Gastroesophageal sphincter (tissue), 3 donors: ENCODE measurements around the gene CHD5.

Experiments
- EP300 ChIP-seq: sonication (generic); formaldehyde crosslinking; IDR thresholded peaks from one replicate; pipeline ENCODE4 v1.6.1; 2017; ENCODE audit warnings: antibody characterized with exemption, mild to moderate bottlenecking
- POLR2A ChIP-seq, 2 donors: fragments of 450-650 bp; IDR thresholded peaks; one replicate each; pipeline ENCODE4 v1.6.1; 2017; ENCODE audit warnings: antibody characterized with exemption in 2 of 2, mild to moderate bottlenecking in 2 of 2, moderate library complexity in 1 of 2
- POLR2AphosphoS5 ChIP-seq: sonication (generic); formaldehyde crosslinking; IDR thresholded peaks from one replicate; pipeline ENCODE4 v1.6.1; 2017; ENCODE audit warnings: antibody characterized with exemption
- TF ChIP-seq, protein P1 (sequence below), 4 experiments: fragments of 200-600 bp in 2 of 4; fragments of 450-650 bp in 2 of 4; sonication (generic) in 1 of 4; IDR thresholded peaks; one replicate each; pipeline ENCODE4 v1.5.1; 2017 to 2019; ENCODE audit warnings: antibody characterized with exemption in 4 of 4, mild to moderate bottlenecking in 2 of 4, moderate library complexity in 2 of 4

DNA sequence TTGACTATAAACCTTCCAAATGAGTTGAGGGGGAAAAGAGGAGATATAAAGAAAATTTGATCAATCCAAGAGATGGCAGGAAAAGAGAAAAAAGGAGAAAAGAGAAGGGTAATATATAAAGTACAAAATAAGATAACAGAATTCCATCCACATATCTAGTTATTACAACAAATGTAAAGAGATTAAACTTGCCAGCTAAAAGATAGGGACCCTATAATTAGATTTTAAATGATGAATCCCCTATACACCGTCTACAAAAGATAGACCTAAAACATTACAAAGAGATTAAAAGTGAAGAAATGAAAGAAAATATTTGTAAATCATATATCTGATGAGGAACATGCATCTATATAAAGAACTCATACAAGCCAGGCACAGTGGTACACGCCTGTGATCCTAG, 63.1 kb downstream of the CHD5 start:
- no peak for TF ChIP-seq EP300
- TF ChIP-seq, protein P1, sequence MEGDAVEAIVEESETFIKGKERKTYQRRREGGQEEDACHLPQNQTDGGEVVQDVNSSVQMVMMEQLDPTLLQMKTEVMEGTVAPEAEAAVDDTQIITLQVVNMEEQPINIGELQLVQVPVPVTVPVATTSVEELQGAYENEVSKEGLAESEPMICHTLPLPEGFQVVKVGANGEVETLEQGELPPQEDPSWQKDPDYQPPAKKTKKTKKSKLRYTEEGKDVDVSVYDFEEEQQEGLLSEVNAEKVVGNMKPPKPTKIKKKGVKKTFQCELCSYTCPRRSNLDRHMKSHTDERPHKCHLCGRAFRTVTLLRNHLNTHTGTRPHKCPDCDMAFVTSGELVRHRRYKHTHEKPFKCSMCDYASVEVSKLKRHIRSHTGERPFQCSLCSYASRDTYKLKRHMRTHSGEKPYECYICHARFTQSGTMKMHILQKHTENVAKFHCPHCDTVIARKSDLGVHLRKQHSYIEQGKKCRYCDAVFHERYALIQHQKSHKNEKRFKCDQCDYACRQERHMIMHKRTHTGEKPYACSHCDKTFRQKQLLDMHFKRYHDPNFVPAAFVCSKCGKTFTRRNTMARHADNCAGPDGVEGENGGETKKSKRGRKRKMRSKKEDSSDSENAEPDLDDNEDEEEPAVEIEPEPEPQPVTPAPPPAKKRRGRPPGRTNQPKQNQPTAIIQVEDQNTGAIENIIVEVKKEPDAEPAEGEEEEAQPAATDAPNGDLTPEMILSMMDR (IDR thresholded peaks at IDR 0.05) = no peak
- no peak for TF ChIP-seq POLR2AphosphoS5
- TF ChIP-seq POLR2A (IDR thresholded peaks at IDR 0.05) = no peak
